Measurements from ENCODE around the gene GCNT4. TPM values are rescaled to one million over a fixed set of nuclear protein-coding genes. Genes with fewer than 3 reads are reported as not detected.

The GCNT4 gene
- total and polyA plus RNA-seq, 2 donors (not counting 1 experiment from before 2014, with no cell fraction given): 3.6 to 14.6 TPM

- Histone ChIP-seq H3K9me3 (ENCODE audit: control insufficient read depth, insufficient read depth, low read depth, low read length) (no peaks in the 10 kb centered on the region), H3K36me3 (ENCODE audit: control insufficient read depth, insufficient read depth, low read length) (no peaks in the 10 kb centered on the region), H3K9ac (ENCODE audit: insufficient read depth, low read length) (no peak overlapping the region), H4K20me1 (ENCODE audit: control insufficient read depth, extremely low read depth, insufficient read depth, low read length) (no peaks in the 10 kb centered on the region), H2AFZ (ENCODE audit: low read length) (no peak overlapping the region), H3K4me2 (ENCODE audit: extremely low read depth, insufficient read depth, low read length) (no peak overlapping the region), H3K27me3 (ENCODE audit: control insufficient read depth, insufficient read depth, low read length) (peaks cover 2% of the 10 kb centered on the region), H3K27ac (ENCODE audit: insufficient read depth, low read length) (no peak overlapping the region), H3K79me2 (ENCODE audit: control insufficient read depth, insufficient read depth, low read length) (no peaks in the 10 kb centered on the region), H3K4me1 (ENCODE audit: control insufficient read depth, extremely low read depth, insufficient read depth, low read length) (no peaks in the 10 kb centered on the region), H3K4me3 (replicated peaks in 1 of 4; ENCODE audit: control extremely low read depth in 1 of 4, insufficient read depth in 1 of 4, low read depth in 3 of 4, low read length in 4 of 4) (no peak overlapping the region)
- DNase-seq (ENCODE audit: low read depth in 2 of 2): no peak
- no peak for TF ChIP-seq EZH2 (IDR thresholded peaks at IDR 0.05; ENCODE audit: low read length, missing control alignments)
- TF ChIP-seq CTCF (conservative IDR thresholded peaks at IDR 0.05 in 1 of 2, IDR thresholded peaks at IDR 0.05 in 1 of 2; ENCODE audit: low read depth in 1 of 2, low read length in 2 of 2): no peak
Measured at GRCh38 chr5:75062925-75063531, 10.7 kb upstream of the GCNT4 start.

GRCh38 chr5:75059912-75060545 lies 7.7 kb upstream of the GCNT4 start:
- peak in 1 of 2 donors; percentile 45 for DNase-seq (ENCODE audit: low read depth in 2 of 2)
- TF ChIP-seq CTCF (conservative IDR thresholded peaks at IDR 0.05 in 1 of 2, IDR thresholded peaks at IDR 0.05 in 1 of 2; ENCODE audit: low read depth in 1 of 2, low read length in 2 of 2) (no peak), EZH2 (IDR thresholded peaks at IDR 0.05; ENCODE audit: low read length, missing control alignments) (no peak)

GRCh38 chr5:75058986-75059535 lies 6.7 kb upstream of the GCNT4 start:
- Histone ChIP-seq H3K27ac (ENCODE audit: insufficient read depth, low read length) (no peak overlapping the region), H3K4me3 (replicated peaks in 1 of 4; ENCODE audit: control extremely low read depth in 1 of 4, insufficient read depth in 1 of 4, low read depth in 3 of 4, low read length in 4 of 4) (no peak overlapping the region), H3K9me3 (ENCODE audit: control insufficient read depth, insufficient read depth, low read depth, low read length) (no peaks in the 10 kb centered on the region), H3K4me1 (ENCODE audit: control insufficient read depth, extremely low read depth, insufficient read depth, low read length) (peaks cover 4% of the 10 kb centered on the region), H3K27me3 (ENCODE audit: control insufficient read depth, insufficient read depth, low read length) (peaks cover 3% of the 10 kb centered on the region), H2AFZ (ENCODE audit: low read length) (no peak overlapping the region), H3K79me2 (ENCODE audit: control insufficient read depth, insufficient read depth, low read length) (no peaks in the 10 kb centered on the region), H3K36me3 (ENCODE audit: control insufficient read depth, insufficient read depth, low read length) (no peaks in the 10 kb centered on the region), H3K4me2 (ENCODE audit: extremely low read depth, insufficient read depth, low read length) (no peak overlapping the region), H4K20me1 (ENCODE audit: control insufficient read depth, extremely low read depth, insufficient read depth, low read length) (no peaks in the 10 kb centered on the region), H3K9ac (ENCODE audit: insufficient read depth, low read length) (no peak overlapping the region)
- no peak for DNase-seq (ENCODE audit: low read depth in 2 of 2)
- TF ChIP-seq EZH2 (IDR thresholded peaks at IDR 0.05; ENCODE audit: low read length, missing control alignments) (no peak), CTCF (conservative IDR thresholded peaks at IDR 0.05 in 1 of 2, IDR thresholded peaks at IDR 0.05 in 1 of 2; ENCODE audit: low read depth in 1 of 2, low read length in 2 of 2) (no peak)

More at GRCh38 chr5:75059912-75060545, 7.7 kb upstream of the GCNT4 start:
- no peak overlapping the region for H3K27ac ChIP-seq (ENCODE audit: insufficient read depth, low read length)
- H2AFZ ChIP-seq (ENCODE audit: low read length): no peak overlapping the region
- no peaks in the 10 kb centered on the region for H4K20me1 ChIP-seq (ENCODE audit: control insufficient read depth, extremely low read depth, insufficient read depth, low read length)
- no peaks in the 10 kb centered on the region for H3K4me1 ChIP-seq (ENCODE audit: control insufficient read depth, extremely low read depth, insufficient read depth, low read length)
- H3K9me3 ChIP-seq (ENCODE audit: control insufficient read depth, insufficient read depth, low read depth, low read length): no peaks in the 10 kb centered on the region
- no peaks in the 10 kb centered on the region for H3K36me3 ChIP-seq (ENCODE audit: control insufficient read depth, insufficient read depth, low read length)
- peaks cover 3% of the 10 kb centered on the region for H3K27me3 ChIP-seq (ENCODE audit: control insufficient read depth, insufficient read depth, low read length)
- H3K4me2 ChIP-seq (ENCODE audit: extremely low read depth, insufficient read depth, low read length): no peak overlapping the region
- no peak overlapping the region for H3K9ac ChIP-seq (ENCODE audit: insufficient read depth, low read length)
- no peaks in the 10 kb centered on the region for H3K79me2 ChIP-seq (ENCODE audit: control insufficient read depth, insufficient read depth, low read length)
- no peak overlapping the region for H3K4me3 ChIP-seq (replicated peaks in 1 of 4; ENCODE audit: control extremely low read depth in 1 of 4, insufficient read depth in 1 of 4, low read depth in 3 of 4, low read length in 4 of 4)
